Trophoblast cell (in vitro differentiated cells and primary cell): Measurements from ENCODE around the gene NTNG1.

Experiments
- DNase-seq, 2 donors: peaks; one replicate each; pipeline ENCODE4 v3.0.0-alpha.2; 2016
- H2AFZ ChIP-seq: 2 replicates; pipeline ENCODE4 v1.6.1; 2013; ENCODE audit warnings: low read length, moderate library complexity, mild to moderate bottlenecking; ENCODE audit not compliant: insufficient read depth, poor library complexity
- H2AK5ac ChIP-seq: 2 replicates; pipeline ENCODE4 v1.6.1; 2013; ENCODE audit warnings: mild to moderate bottlenecking, low read length
- H2BK120ac ChIP-seq: 2 replicates; pipeline ENCODE4 v1.6.1; 2013; ENCODE audit warnings: low read length, mild to moderate bottlenecking, moderate library complexity; ENCODE audit not compliant: insufficient read depth, poor library complexity
- H2BK12ac ChIP-seq: 2 replicates; pipeline ENCODE4 v1.6.1; 2013; ENCODE audit warnings: mild to moderate bottlenecking, low read length, moderate library complexity
- H2BK5ac ChIP-seq: 2 replicates; pipeline ENCODE4 v1.6.1; 2013; ENCODE audit warnings: low read length, low read depth, moderate library complexity, mild to moderate bottlenecking; ENCODE audit not compliant: poor library complexity
- H3K14ac ChIP-seq: 2 replicates; pipeline ENCODE4 v1.6.1; 2013; ENCODE audit warnings: mild to moderate bottlenecking, low read length
- H3K18ac ChIP-seq: 2 replicates; pipeline ENCODE4 v1.6.1; 2013; ENCODE audit warnings: mild to moderate bottlenecking, low read length
- H3K23ac ChIP-seq: 2 replicates; pipeline ENCODE4 v1.6.1; 2013; ENCODE audit warnings: low read length
- H3K27ac ChIP-seq: 2 replicates; pipeline ENCODE4 v1.5.1; 2013; ENCODE audit warnings: low read depth, mild to moderate bottlenecking, inconsistent platforms, low read length, moderate library complexity
- H3K27me3 ChIP-seq: 2 replicates; pipeline ENCODE4 v1.6.1; 2013; ENCODE audit warnings: inconsistent platforms, mild to moderate bottlenecking, low read length, moderate library complexity; ENCODE audit not compliant: insufficient read depth
- H3K36me3 ChIP-seq, 2 experiments: 1 replicate in 1 of 2; 2 replicates in 1 of 2; pipeline ENCODE4 v1.6.1; 2013; ENCODE audit warnings: low read length in 2 of 2, mild to moderate bottlenecking in 2 of 2, moderate library complexity in 1 of 2; ENCODE audit not compliant: insufficient read depth in 2 of 2, control insufficient read depth in 1 of 2
- H3K4ac ChIP-seq: 2 replicates; pipeline ENCODE4 v1.6.1; 2013; ENCODE audit warnings: low read depth, mild to moderate bottlenecking, low read length, moderate library complexity
- H3K4me1 ChIP-seq, 2 experiments: 1 replicate in 1 of 2; 2 replicates in 1 of 2; pipeline ENCODE4 v1.6.1; 2013; ENCODE audit warnings: low read length in 2 of 2, mild to moderate bottlenecking in 2 of 2, moderate library complexity in 1 of 2; ENCODE audit not compliant: insufficient read depth in 2 of 2, control insufficient read depth in 1 of 2
- H3K4me2 ChIP-seq: 2 replicates; pipeline ENCODE4 v1.6.1; 2013; ENCODE audit warnings: inconsistent platforms, mild to moderate bottlenecking, low read length, moderate library complexity
- H3K4me3 ChIP-seq: 2 replicates; pipeline ENCODE4 v1.5.1; 2013; ENCODE audit warnings: mild to moderate bottlenecking, low read depth, low read length, inconsistent platforms
- H3K79me1 ChIP-seq: one replicate; pipeline ENCODE4 v1.6.1; 2013; ENCODE audit warnings: low read length
- H3K79me2 ChIP-seq: 2 replicates; pipeline ENCODE4 v1.6.1; 2013; ENCODE audit warnings: low read length, mild to moderate bottlenecking; ENCODE audit not compliant: control insufficient read depth, insufficient read depth, poor library complexity
- H3K9ac ChIP-seq: 2 replicates; pipeline ENCODE4 v1.6.1; 2013; ENCODE audit warnings: mild to moderate bottlenecking, low read length
- H3K9me3 ChIP-seq: 2 replicates; pipeline ENCODE4 v1.6.1; 2013; ENCODE audit warnings: low read depth, mild to moderate bottlenecking, control low read depth, inconsistent platforms, low read length; ENCODE audit not compliant: insufficient read depth
- H4K12ac ChIP-seq: 2 replicates; pipeline ENCODE4 v1.6.1; 2013; ENCODE audit warnings: low read depth, mild to moderate bottlenecking, low read length, moderate library complexity
- H4K8ac ChIP-seq: 2 replicates; pipeline ENCODE4 v1.6.1; 2013; ENCODE audit warnings: low read depth, mild to moderate bottlenecking, low read length, moderate library complexity
- H4K91ac ChIP-seq: one replicate; pipeline ENCODE4 v1.6.1; 2013; ENCODE audit warnings: low read depth, mild to moderate bottlenecking, low read length, moderate library complexity
- WGBS: extraction: QIAGEN DNeasy Blood & Tissue Kit; methylation state at CpG from one replicate; pipeline ENCODE4 v1.1.7; 2013; ENCODE audit warnings: missing lambda C conversion rate; ENCODE audit not compliant: insufficient read length, insufficient coverage; ENCODE audit errors: extremely low coverage; 5-methylcytosine and 5-hydroxymethylcytosine counted together

The NTNG1 gene

GRCh38 chr1:107220036-107220435 is 79.2 kb downstream of the NTNG1 start:
- H3K18ac ChIP-seq: no peak overlapping the region
- H2BK5ac ChIP-seq: no peak overlapping the region
- no peak overlapping the region for H3K27ac ChIP-seq
- H3K9ac ChIP-seq: no peak overlapping the region
- DNase-seq: no peak
- no peak overlapping the region for H2AFZ ChIP-seq
- H2BK12ac ChIP-seq: no peak overlapping the region
- H4K12ac ChIP-seq: no peak overlapping the region
- H2AK5ac ChIP-seq: no peak overlapping the region
- H4K8ac ChIP-seq: no peak overlapping the region
- no peak overlapping the region for H3K4ac ChIP-seq
- no peak overlapping the region for H3K23ac ChIP-seq
- peaks cover 0 to 2% of the 10 kb centered on the region in 2 experiments for H3K4me1 ChIP-seq
- no peak overlapping the region for H3K14ac ChIP-seq
- no peaks in the 10 kb centered on the region for H3K79me2 ChIP-seq
- H3K4me2 ChIP-seq: no peak overlapping the region
- H4K91ac ChIP-seq: no peak overlapping the region
- no peaks in the 10 kb centered on the region for H3K27me3 ChIP-seq
- no peak overlapping the region for H3K4me3 ChIP-seq
- WGBS: no CpG with 5 or more reads among the region's 1 CpG
- no peaks in the 10 kb centered on the region for H3K79me1 ChIP-seq
- no peaks in the 10 kb centered on the region for H3K36me3 ChIP-seq
- no peaks in the 10 kb centered on the region for H3K9me3 ChIP-seq
- H2BK120ac ChIP-seq: no peak overlapping the region

- H3K79me1 ChIP-seq: no peaks in the 10 kb centered on the region
- H3K14ac ChIP-seq: no peak overlapping the region
- no peak overlapping the region for H4K91ac ChIP-seq
- no peak overlapping the region for H2BK12ac ChIP-seq
- no peaks in the 10 kb centered on the region for H3K36me3 ChIP-seq
- no peak for DNase-seq
- no peak overlapping the region for H3K9ac ChIP-seq
- no peak overlapping the region for H2AK5ac ChIP-seq
- no peak overlapping the region for H2BK5ac ChIP-seq
- no CpG with 5 or more reads among the region's 1 CpG for WGBS
- H3K4ac ChIP-seq: no peak overlapping the region
- H3K9me3 ChIP-seq: no peaks in the 10 kb centered on the region
- H3K4me3 ChIP-seq: no peak overlapping the region
- H3K4me1 ChIP-seq: no peaks in the 10 kb centered on the region
- no peak overlapping the region for H3K27ac ChIP-seq
- no peak overlapping the region for H2AFZ ChIP-seq
- H2BK120ac ChIP-seq: no peak overlapping the region
- H3K18ac ChIP-seq: no peak overlapping the region
- no peak overlapping the region for H4K12ac ChIP-seq
- no peak overlapping the region for H3K4me2 ChIP-seq
- H3K23ac ChIP-seq: no peak overlapping the region
- H3K79me2 ChIP-seq: no peaks in the 10 kb centered on the region
- H4K8ac ChIP-seq: no peak overlapping the region
- no peaks in the 10 kb centered on the region for H3K27me3 ChIP-seq
Observed at GRCh38 chr1:107225706-107226105, 84.9 kb downstream of the NTNG1 start.

GRCh38 chr1:107228704-107229371 is 88.0 kb downstream of the NTNG1 start:
- H3K4me3 ChIP-seq: no peak overlapping the region
- no peak overlapping the region for H2AFZ ChIP-seq
- WGBS: no CpG with 5 or more reads among the region's 4 CpGs
- no peak overlapping the region for H2AK5ac ChIP-seq
- H2BK120ac ChIP-seq: no peak overlapping the region
- no peak overlapping the region for H3K14ac ChIP-seq
- H3K23ac ChIP-seq: no peak overlapping the region
- H3K36me3 ChIP-seq: no peaks in the 10 kb centered on the region
- no peaks in the 10 kb centered on the region for H3K79me2 ChIP-seq
- no peak overlapping the region for H2BK12ac ChIP-seq
- H2BK5ac ChIP-seq: no peak overlapping the region
- DNase-seq: peak; percentile 29
- no peaks in the 10 kb centered on the region for H3K79me1 ChIP-seq
- H3K27me3 ChIP-seq: no peaks in the 10 kb centered on the region
- H3K4me2 ChIP-seq: no peak overlapping the region
- no peak overlapping the region for H3K9ac ChIP-seq
- H3K4ac ChIP-seq: no peak overlapping the region
- H4K91ac ChIP-seq: no peak overlapping the region
- no peak overlapping the region for H4K8ac ChIP-seq
- H3K9me3 ChIP-seq: no peaks in the 10 kb centered on the region
- no peak overlapping the region for H3K27ac ChIP-seq
- H3K4me1 ChIP-seq: no peaks in the 10 kb centered on the region
- H4K12ac ChIP-seq: no peak overlapping the region
- no peak overlapping the region for H3K18ac ChIP-seq

GRCh38 chr1:107229711-107230110 is 88.9 kb downstream of the NTNG1 start:
- WGBS: no CpG with 5 or more reads among the region's 2 CpGs
- Histone ChIP-seq H2BK12ac (no peak overlapping the region), H4K91ac (no peak overlapping the region), H3K36me3 (no peaks in the 10 kb centered on the region), H3K4me2 (no peak overlapping the region), H3K9me3 (no peaks in the 10 kb centered on the region), H4K12ac (no peak overlapping the region), H2AFZ (no peak overlapping the region), H3K4me1 (no peaks in the 10 kb centered on the region), H3K18ac (no peak overlapping the region), H3K4ac (no peak overlapping the region), H3K23ac (no peak overlapping the region), H3K4me3 (no peak overlapping the region), H2BK120ac (no peak overlapping the region), H3K14ac (no peak overlapping the region), H3K79me1 (no peaks in the 10 kb centered on the region), H3K79me2 (no peaks in the 10 kb centered on the region), H2BK5ac (no peak overlapping the region), H3K27me3 (no peaks in the 10 kb centered on the region), H2AK5ac (no peak overlapping the region), H4K8ac (no peak overlapping the region), H3K9ac (no peak overlapping the region), H3K27ac (no peak overlapping the region)
- no peak for DNase-seq
